H9 (cell line): ENCODE measurements around the gene HCCS. TPM values are rescaled to one million over a fixed set of nuclear protein-coding genes. Genes with fewer than 3 reads are reported as not detected.

Experiments used
- DNase-seq: peaks from one replicate; pipeline ENCODE4 v3.0.0-alpha.2; 2017
- H2AFZ ChIP-seq: one replicate; pipeline ENCODE4 v1.6.1; 2013; ENCODE audit warnings: mild to moderate bottlenecking, low read length, control low read depth, moderate library complexity
- H2AK5ac ChIP-seq: 2 replicates; pipeline ENCODE4 v1.6.1; 2013; ENCODE audit warnings: low read length, control low read depth, mixed read lengths; ENCODE audit not compliant: insufficient read length
- H2BK120ac ChIP-seq: one replicate; pipeline ENCODE4 v1.6.1; 2013; ENCODE audit warnings: low read depth, mild to moderate bottlenecking, low read length, control low read depth, inconsistent platforms; ENCODE audit not compliant: poor library complexity, severe bottlenecking
- H2BK12ac ChIP-seq: 2 replicates; pipeline ENCODE4 v1.6.1; 2013; ENCODE audit warnings: low read length, control low read depth, mixed read lengths, low read depth; ENCODE audit not compliant: insufficient read length
- H2BK15ac ChIP-seq: 2 replicates; pipeline ENCODE4 v1.6.1; 2013; ENCODE audit warnings: low read depth, low read length, control low read depth
- H2BK20ac ChIP-seq: one replicate; pipeline ENCODE4 v1.6.1; 2013; ENCODE audit warnings: low read depth, mild to moderate bottlenecking, low read length, control low read depth, inconsistent platforms; ENCODE audit not compliant: poor library complexity, severe bottlenecking
- H2BK5ac ChIP-seq: 2 replicates; pipeline ENCODE4 v1.6.1; 2013; ENCODE audit warnings: low read length, control low read depth, mixed read lengths; ENCODE audit not compliant: insufficient read length
- H3K14ac ChIP-seq: 2 replicates; pipeline ENCODE4 v1.6.1; 2013; ENCODE audit warnings: low read length, control low read depth; ENCODE audit not compliant: insufficient read depth
- H3K18ac ChIP-seq: 2 replicates; pipeline ENCODE4 v1.6.1; 2013; ENCODE audit warnings: low read depth, mild to moderate bottlenecking, mixed read lengths, low read length, control low read depth; ENCODE audit not compliant: insufficient read length
- H3K23ac ChIP-seq: 2 replicates; pipeline ENCODE4 v1.6.1; 2013; ENCODE audit warnings: low read length, control low read depth, mixed read lengths, low read depth; ENCODE audit not compliant: insufficient read length
- H3K23me2 ChIP-seq: 2 replicates; pipeline ENCODE4 v1.6.1; 2013; ENCODE audit warnings: low read depth, mild to moderate bottlenecking, mixed read lengths, low read length, control low read depth; ENCODE audit not compliant: insufficient read length, poor library complexity, severe bottlenecking
- H3K27ac ChIP-seq: 2 replicates; pipeline ENCODE4 v1.5.1; 2013; ENCODE audit warnings: low read length, control low read depth, mixed read lengths, low read depth; ENCODE audit not compliant: insufficient read length
- H3K27me3 ChIP-seq: 2 replicates; pipeline ENCODE4 v1.6.1; 2013; ENCODE audit warnings: low read length, control low read depth, inconsistent platforms; ENCODE audit not compliant: insufficient read depth
- H3K4ac ChIP-seq: 2 replicates; pipeline ENCODE4 v1.6.1; 2013; ENCODE audit warnings: low read depth, mild to moderate bottlenecking, control low read depth, inconsistent platforms, low read length, moderate library complexity
- H3K4me1 ChIP-seq: 2 replicates; pipeline ENCODE4 v1.6.1; 2013; ENCODE audit warnings: low read length, control low read depth, inconsistent platforms; ENCODE audit not compliant: insufficient read depth
- H3K4me2 ChIP-seq: 2 replicates; pipeline ENCODE4 v1.6.1; 2013; ENCODE audit warnings: low read length, control low read depth, mixed read lengths; ENCODE audit not compliant: insufficient read length, insufficient read depth
- H3K56ac ChIP-seq: 2 replicates; pipeline ENCODE4 v1.6.1; 2013; ENCODE audit warnings: low read depth, mild to moderate bottlenecking, mixed read lengths, low read length, control low read depth; ENCODE audit not compliant: insufficient read length
- H3K79me1 ChIP-seq: 2 replicates; pipeline ENCODE4 v1.6.1; 2013; ENCODE audit warnings: low read depth, mild to moderate bottlenecking, moderate library complexity, low read length, control low read depth, inconsistent platforms; ENCODE audit not compliant: insufficient read depth, poor library complexity, severe bottlenecking
- H3K79me2 ChIP-seq: 2 replicates; pipeline ENCODE4 v1.6.1; 2013; ENCODE audit warnings: low read length, control low read depth, inconsistent platforms; ENCODE audit not compliant: insufficient read depth
- H3K9ac ChIP-seq: 2 replicates; pipeline ENCODE4 v1.6.1; 2013; ENCODE audit warnings: low read length, control low read depth, mixed read lengths; ENCODE audit not compliant: insufficient read length; ENCODE audit errors: extremely low read depth
- H3K9me3 ChIP-seq: one replicate; pipeline ENCODE4 v1.6.1; 2013; ENCODE audit warnings: low read depth, low read length, inconsistent platforms; ENCODE audit not compliant: control insufficient read depth
- H3T11ph ChIP-seq: one replicate; pipeline ENCODE4 v1.6.1; 2013; ENCODE audit warnings: mild to moderate bottlenecking, low read length, control low read depth, inconsistent platforms
- H4K20me1 ChIP-seq: one replicate; pipeline ENCODE4 v1.6.1; 2013; ENCODE audit not compliant: control insufficient read depth, insufficient read length, insufficient read depth
- H4K5ac ChIP-seq: 2 replicates; pipeline ENCODE4 v1.6.1; 2013; ENCODE audit warnings: low read depth, mild to moderate bottlenecking, mixed read lengths, low read length, control low read depth; ENCODE audit not compliant: insufficient read length
- H4K8ac ChIP-seq: replicated peaks from 2 replicates; pipeline ENCODE4 v1.6.1; 2013; ENCODE audit warnings: low read length, control low read depth, mixed read lengths, low read depth; ENCODE audit not compliant: insufficient read length
- H4K91ac ChIP-seq: 2 replicates; pipeline ENCODE4 v1.6.1; 2013; ENCODE audit warnings: low read depth, mild to moderate bottlenecking, moderate library complexity, mixed read lengths, low read length, control low read depth; ENCODE audit not compliant: insufficient read length
- H3K27ac Mint-ChIP-seq, 3 experiments: 2 replicates in 2 of 3; 3 replicates in 1 of 3; pipeline ENCODE4 v1.8.0; 2020 to 2021; ENCODE audit warnings: mixed read lengths in 3 of 3, mild to moderate bottlenecking in 1 of 3, moderate library complexity in 1 of 3
- H3K27me3 Mint-ChIP-seq: 2 replicates; pipeline ENCODE4 v1.8.0; 2021; ENCODE audit warnings: low read depth, mild to moderate bottlenecking, moderate library complexity, mixed read lengths
- H3K36me3 Mint-ChIP-seq, 3 experiments: 2 replicates in 2 of 3; 3 replicates in 1 of 3; pipeline ENCODE4 v1.8.0; 2020 to 2021; ENCODE audit warnings: low read depth in 3 of 3, mixed read lengths in 3 of 3; ENCODE audit not compliant: insufficient read depth in 1 of 3
- H3K4me1 Mint-ChIP-seq, 2 experiments: 2 replicates each; pipeline ENCODE4 v1.8.0; 2020; ENCODE audit warnings: mixed read lengths in 2 of 2
- H3K4me3 Mint-ChIP-seq, 2 experiments: 2 replicates in 1 of 2; 3 replicates in 1 of 2; pipeline ENCODE4 v1.8.0; 2020 to 2021; ENCODE audit warnings: mild to moderate bottlenecking in 2 of 2, mixed read lengths in 2 of 2, moderate library complexity in 1 of 2
- H3K9me3 Mint-ChIP-seq, 2 experiments: 2 replicates in 1 of 2; 3 replicates in 1 of 2; pipeline ENCODE4 v1.8.0; 2020; ENCODE audit warnings: mild to moderate bottlenecking in 2 of 2, mixed read lengths in 2 of 2, moderate library complexity in 1 of 2
- CTCF ChIP-seq: fragments of 200-600 bp; sonication (generic); conservative IDR thresholded peaks from 3 replicates; pipeline ENCODE4 v1.8.0; 2021; ENCODE audit warnings: antibody characterized with exemption, mild to moderate bottlenecking
- WGBS: extraction: QIAGEN DNeasy Blood & Tissue Kit; methylation state at CpG from one replicate; pipeline ENCODE4 v1.1.7; 2013; ENCODE audit warnings: missing lambda C conversion rate, low lambda C conversion rate, mixed read lengths; ENCODE audit not compliant: insufficient read length; ENCODE audit errors: extremely low coverage; 5-methylcytosine and 5-hydroxymethylcytosine counted together
- total RNA-seq: library from RNA; stranded (reverse); gene quantifications from 2 replicates; pipeline ENCODE4 v1.2.1, GENCODE V29; 2021

HCCS gene
- total RNA-seq, 1 experiment from 2014 or later = 39.2 TPM

GRCh38 chrX:11081511-11081910, 29.6 kb upstream of the HCCS start:
- H3K4me2 ChIP-seq = no peak overlapping the region
- no peak overlapping the region for H3K23ac ChIP-seq
- no peak overlapping the region for H2BK5ac ChIP-seq
- H3K56ac ChIP-seq = no peak overlapping the region
- H3K14ac ChIP-seq = no peak overlapping the region
- no peak overlapping the region for H2BK120ac ChIP-seq
- no peaks in the 10 kb centered on the region for H4K20me1 ChIP-seq
- H4K91ac ChIP-seq = no peak overlapping the region
- H3K27ac ChIP-seq = no peak overlapping the region
- H3K79me1 ChIP-seq = no peaks in the 10 kb centered on the region
- WGBS = no CpG with 5 or more reads among the region's 2 CpGs
- Mint-ChIP-seq H3K27ac (no peak overlapping the region), H3K4me1 (peaks cover 4 to 8% of the 10 kb centered on the region in 2 experiments), H3K36me3 (peaks cover 0 to 6% (median 0%) of the 10 kb centered on the region in 3 experiments; a peak in 3 of 7 replicates), H3K9me3 (peaks cover 67 to 74% of the 10 kb centered on the region in 2 experiments), H3K4me3 (no peak overlapping the region), H3K27me3 (peaks cover 2% of the 10 kb centered on the region)
- H2BK15ac ChIP-seq = no peak overlapping the region
- no peak overlapping the region for H2BK20ac ChIP-seq
- H3K79me2 ChIP-seq = no peaks in the 10 kb centered on the region
- no peak overlapping the region for H2AFZ ChIP-seq
- no peak overlapping the region for H2AK5ac ChIP-seq
- no peak overlapping the region for H3K18ac ChIP-seq
- no peaks in the 10 kb centered on the region for H3K23me2 ChIP-seq
- H2BK12ac ChIP-seq = no peak overlapping the region
- no peak overlapping the region for H4K5ac ChIP-seq
- H3T11ph ChIP-seq = no peak overlapping the region
- no peak for DNase-seq
- H3K27me3 ChIP-seq = no peaks in the 10 kb centered on the region
- no peaks in the 10 kb centered on the region; the same call in 1 of the 2 replicates for H3K4me1 ChIP-seq
- no peak overlapping the region for H3K9ac ChIP-seq
- no peak overlapping the region for H4K8ac ChIP-seq
- H3K9me3 ChIP-seq = no peaks in the 10 kb centered on the region
- H3K4ac ChIP-seq = no peak overlapping the region
- TF ChIP-seq CTCF = no peak
